SU-DHL-6 (cell line): ENCODE data around the gene POLR2E.

ENCODE experiments used
- EZH2phosphoT487 ChIP-seq: fragments of 200-600 bp; sonication (generic), shearing (Covaris generic); conservative IDR thresholded peaks from 2 replicates; pipeline ENCODE4 v1.6.1; 2018; ENCODE audit warnings: mild to moderate bottlenecking, antibody characterized with exemption, low read length, moderate library complexity, mixed read lengths
- TF ChIP-seq, protein P1 (sequence below): fragments of 200-600 bp; sonication (generic); IDR thresholded peaks from one replicate; pipeline ENCODE4 v1.5.1; 2017; ENCODE audit warnings: antibody characterized with exemption, mild to moderate bottlenecking, low read length, moderate library complexity; ENCODE audit not compliant: insufficient read depth, poor library complexity, severe bottlenecking

DNA sequence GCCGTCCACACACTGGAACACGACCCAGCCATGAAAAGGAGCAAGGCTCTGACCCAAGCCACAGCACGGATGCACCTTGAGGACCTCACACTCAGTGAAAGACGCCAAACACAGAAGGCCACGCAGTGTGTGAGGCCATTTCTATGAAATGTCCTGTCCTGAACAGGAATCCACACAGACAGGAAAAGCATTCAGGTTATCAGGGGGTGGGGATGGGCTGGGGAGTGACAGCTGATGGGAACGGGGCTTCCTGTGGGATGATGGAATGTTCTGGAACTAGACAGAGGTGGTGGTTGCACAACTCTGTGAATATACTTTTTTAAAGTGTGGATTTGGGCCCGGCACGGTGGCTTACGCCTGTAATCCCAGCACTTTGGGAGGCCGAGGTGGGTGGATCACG is 39.3 kb upstream of the POLR2E start:
- TF ChIP-seq, protein P1, sequence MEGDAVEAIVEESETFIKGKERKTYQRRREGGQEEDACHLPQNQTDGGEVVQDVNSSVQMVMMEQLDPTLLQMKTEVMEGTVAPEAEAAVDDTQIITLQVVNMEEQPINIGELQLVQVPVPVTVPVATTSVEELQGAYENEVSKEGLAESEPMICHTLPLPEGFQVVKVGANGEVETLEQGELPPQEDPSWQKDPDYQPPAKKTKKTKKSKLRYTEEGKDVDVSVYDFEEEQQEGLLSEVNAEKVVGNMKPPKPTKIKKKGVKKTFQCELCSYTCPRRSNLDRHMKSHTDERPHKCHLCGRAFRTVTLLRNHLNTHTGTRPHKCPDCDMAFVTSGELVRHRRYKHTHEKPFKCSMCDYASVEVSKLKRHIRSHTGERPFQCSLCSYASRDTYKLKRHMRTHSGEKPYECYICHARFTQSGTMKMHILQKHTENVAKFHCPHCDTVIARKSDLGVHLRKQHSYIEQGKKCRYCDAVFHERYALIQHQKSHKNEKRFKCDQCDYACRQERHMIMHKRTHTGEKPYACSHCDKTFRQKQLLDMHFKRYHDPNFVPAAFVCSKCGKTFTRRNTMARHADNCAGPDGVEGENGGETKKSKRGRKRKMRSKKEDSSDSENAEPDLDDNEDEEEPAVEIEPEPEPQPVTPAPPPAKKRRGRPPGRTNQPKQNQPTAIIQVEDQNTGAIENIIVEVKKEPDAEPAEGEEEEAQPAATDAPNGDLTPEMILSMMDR = no peak
- no peak for TF ChIP-seq EZH2phosphoT487
